Hepatic stellate cell (primary cell): Measurements from ENCODE around the gene AFAP1L2.

Experiments used
- DNase-seq: peaks from one replicate; pipeline ENCODE4 v3.0.0; 2011; ENCODE audit warnings: low spot score

Gene AFAP1L2

GRCh38 chr10:114412907-114413797 lies 8.8 kb upstream of the AFAP1L2 start:
- no peak for DNase-seq

- DNase-seq = no peak
Measured at GRCh38 chr10:114408968-114409444, 4.7 kb upstream of the AFAP1L2 start.

DNA sequence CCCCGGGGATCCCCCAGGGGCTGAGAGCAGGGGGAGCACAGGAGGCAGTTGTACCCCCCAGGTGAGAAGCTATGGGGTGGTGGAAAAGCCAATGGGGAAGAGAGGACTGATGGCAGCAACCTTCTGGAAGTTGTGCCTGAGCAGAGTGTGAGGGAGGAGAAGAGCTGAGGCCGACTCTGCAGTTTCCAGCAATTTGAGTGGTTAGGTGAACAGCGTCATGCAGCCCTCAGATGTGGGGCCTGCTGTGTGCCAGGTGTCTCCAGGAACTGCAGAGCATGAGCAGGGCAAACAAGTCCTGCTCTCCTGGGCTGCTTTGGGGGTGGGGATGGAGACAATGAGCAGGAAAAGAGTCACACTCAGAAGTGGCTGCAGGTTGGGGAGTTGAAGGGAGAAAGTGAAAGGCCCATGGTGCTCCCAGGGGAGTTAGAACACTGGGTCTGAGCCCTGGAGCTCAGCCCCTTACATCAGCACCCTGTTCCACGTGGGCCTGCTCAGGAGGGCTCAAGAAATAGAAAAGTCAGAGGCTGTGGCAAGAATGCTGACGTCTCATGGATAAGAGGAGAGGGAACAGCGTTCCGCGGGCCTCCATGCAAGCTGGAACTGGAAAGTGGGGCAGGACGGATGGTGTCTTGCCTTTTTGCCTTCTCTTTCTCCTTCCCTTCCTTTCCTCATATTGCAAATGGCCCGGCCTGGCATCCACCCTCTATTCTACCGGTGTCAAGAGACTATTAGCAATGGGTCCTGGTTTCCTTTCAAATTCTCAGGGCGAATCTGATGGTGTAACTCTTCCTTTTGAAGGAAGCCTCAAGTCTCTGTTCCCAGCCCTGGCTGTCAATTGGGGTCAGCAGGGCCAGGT lies 4.0 kb upstream of the AFAP1L2 start:
- no peak for DNase-seq

GRCh38 chr10:114406455-114406854 lies 2.2 kb upstream of the AFAP1L2 start:
- DNase-seq = no peak

GRCh38 chr10:114405011-114405350 lies 679 bp upstream of the AFAP1L2 start:
- no peak for DNase-seq

DNA sequence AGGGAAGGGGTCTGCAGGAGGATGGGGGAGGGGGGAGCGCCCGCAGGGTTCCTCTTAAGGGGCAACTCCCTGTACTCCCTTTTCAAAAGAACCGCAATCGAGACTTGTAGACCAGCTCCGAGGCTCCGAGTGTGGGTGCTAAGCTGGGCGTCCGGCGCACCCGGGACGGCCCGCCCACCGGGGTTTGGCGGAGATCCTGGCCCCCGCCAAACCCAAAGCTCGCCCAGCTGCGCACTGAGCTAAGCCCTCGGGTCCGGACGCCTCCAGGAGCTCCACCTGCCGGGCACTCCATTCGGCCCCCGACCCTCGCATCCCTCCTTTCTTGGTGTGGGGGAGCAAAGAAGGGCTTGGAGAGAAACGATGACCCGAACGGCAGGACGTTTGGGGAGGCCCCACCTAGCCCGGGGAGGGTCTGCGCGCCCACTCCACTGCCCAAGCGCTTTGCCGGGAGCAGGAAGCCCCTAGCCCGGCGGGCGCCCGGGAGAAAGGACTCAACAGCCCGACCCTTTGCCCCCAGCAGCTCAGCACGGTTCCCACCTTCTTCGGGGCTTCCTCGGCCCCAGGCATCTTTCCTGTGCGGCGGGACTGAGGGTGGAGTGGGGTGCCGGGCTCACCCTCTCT lies 651 bp downstream of the AFAP1L2 start:
- peak; percentile 55 for DNase-seq

DNA sequence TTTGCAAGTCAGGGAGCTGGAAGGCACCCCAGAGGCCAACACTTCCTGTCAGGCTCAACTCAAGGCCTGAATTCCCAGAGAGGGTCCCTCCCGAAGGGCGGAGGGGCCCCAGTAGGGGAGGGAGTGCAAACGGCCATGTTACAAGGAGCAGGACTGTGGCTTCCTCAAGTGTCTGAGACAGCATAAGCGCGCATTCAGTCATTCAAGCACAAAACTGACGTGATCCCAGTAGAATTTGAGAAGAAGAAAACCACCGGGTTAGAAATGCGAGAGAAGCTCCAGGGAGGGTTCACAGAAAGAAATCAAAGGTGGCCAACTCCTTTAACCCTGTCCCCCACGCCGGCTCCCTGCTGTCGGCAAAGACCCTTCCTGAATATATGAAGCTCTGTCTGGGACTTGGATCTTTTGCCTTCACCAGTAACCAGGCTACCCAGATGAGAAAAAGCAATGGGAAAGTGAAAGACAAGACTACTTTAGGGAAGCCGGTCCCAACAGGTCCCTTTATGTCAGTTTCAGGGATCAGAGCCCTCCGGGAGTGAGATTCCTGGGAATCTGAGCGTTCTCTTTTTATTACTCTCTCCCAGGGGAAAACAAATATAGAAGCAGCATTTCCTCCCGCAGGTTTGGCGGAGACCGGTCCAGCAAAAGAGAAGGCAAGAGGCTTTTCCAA lies 1.3 kb downstream of the AFAP1L2 start:
- DNase-seq = no peak

GRCh38 chr10:114402233-114402632 lies 2.1 kb downstream of the AFAP1L2 start:
- no peak for DNase-seq

GRCh38 chr10:114401195-114401791 lies 3.0 kb downstream of the AFAP1L2 start:
- DNase-seq = peak; percentile 78

- DNase-seq = no peak
Measured at GRCh38 chr10:114400091-114400490, 4.2 kb downstream of the AFAP1L2 start.

GRCh38 chr10:114399576-114399975 lies 4.7 kb downstream of the AFAP1L2 start:
- DNase-seq = no peak

DNA sequence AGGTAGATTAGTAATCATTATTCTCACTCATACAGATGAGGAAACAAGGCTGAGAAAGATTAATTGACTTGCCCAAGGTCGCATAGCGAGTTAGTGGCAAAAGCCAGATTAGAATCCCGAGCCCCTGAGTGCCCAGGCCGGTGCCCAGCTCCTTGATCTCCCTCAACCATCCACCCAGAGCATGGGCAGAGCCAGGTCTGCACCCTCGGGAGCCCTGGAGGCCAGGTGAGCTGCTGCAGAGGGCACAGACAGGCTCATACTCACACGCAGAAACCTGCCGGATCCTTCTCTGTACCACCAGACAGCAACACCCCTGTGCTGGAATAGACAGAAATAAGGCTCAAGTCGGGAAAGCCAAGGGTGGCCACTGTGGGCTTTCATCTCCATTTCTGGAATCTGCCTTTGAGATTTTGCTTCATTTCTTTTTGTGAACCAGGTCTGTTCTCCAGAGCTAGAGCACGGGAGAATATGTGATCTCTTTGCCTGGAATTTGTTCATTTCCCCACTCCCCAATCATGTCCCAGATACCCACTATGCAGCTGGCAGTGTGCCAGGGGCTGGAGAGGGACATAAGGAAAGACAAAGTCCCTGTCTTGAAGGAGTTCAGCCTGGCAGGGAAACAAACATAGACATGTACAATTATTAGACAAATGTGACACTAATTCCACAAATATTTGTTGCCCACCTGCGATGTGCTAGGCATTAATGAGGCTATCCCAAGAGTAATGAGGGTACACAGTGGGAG lies 5.5 kb downstream of the AFAP1L2 start:
- no peak for DNase-seq

DNA sequence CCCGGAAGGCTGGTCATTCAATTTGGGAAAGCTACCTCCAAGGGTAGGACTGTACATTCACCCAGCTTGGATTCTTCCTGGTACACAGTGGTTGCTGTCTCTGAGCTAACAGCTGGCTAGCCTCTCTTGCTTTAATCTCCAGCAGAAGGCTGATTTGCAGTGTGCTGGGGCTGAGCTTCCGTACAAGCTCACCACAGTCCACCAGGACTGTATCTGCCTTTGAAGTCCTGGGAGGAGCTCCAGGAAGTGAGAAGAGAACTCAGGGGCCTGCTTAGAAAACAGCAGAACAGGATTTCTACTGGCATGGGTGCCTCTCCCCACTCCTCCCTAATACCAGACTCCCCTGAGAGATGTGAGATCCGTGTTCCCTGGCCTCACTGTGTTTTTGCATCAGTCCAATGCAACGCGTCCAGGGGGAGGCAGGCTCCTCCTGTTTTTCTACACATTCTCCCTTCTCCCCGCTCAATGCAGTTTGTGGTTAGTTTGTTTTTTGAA lies 6.6 kb downstream of the AFAP1L2 start:
- no peak for DNase-seq

GRCh38 chr10:114396464-114396863 lies 7.8 kb downstream of the AFAP1L2 start:
- DNase-seq = no peak

DNA sequence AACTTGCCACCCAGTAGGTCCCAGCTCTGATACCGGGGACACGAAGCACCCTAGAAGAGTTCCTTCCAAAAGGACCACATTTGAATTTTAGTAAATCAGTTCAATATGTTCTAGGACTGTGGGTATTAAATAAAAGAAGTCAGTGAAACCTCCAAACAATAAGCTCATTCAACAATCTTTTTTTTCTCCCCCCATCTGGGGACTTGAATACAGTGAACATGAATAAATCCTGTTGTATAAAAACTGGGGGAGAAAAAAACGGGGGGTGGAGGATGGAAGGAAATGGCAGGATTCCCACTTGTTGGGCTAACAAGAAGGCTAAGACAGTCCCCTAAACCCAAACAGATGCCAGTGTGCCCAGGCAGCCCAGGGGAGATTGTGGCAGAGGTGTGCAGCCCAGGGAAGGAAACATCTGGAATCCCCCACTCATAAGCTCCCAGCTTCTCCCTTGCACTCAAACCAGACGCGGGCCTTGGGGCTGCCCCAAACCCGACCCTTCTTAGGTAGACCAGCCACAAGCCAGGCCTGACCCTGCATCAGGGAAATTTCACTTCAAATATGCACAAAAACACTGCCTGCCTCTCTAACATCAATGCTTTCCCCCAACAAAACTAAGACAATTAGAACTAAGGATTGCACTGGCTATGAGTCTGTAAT lies 8.8 kb downstream of the AFAP1L2 start:
- DNase-seq = no peak

GRCh38 chr10:114394531-114394930 lies 9.8 kb downstream of the AFAP1L2 start:
- DNase-seq = no peak

DNA sequence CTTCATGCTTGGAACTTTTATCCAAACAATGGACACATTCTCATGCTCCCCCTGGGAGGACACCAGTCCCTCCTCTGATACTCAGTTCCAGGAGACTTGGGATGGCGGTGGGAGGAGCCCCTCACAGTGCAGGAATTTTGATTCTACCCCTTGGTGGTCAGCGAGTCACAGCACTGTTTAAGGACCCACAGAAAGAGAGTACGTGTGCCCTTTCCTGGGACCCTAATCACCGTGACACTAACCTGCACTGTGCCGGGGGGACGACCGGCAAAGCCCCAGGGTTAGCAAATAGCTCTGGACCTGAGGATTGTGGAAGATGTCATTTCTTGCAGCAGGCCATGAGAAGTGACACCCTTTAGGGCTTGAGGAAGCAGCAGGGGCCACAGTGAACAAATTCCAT lies 10.4 kb downstream of the AFAP1L2 start:
- no peak for DNase-seq

DNA sequence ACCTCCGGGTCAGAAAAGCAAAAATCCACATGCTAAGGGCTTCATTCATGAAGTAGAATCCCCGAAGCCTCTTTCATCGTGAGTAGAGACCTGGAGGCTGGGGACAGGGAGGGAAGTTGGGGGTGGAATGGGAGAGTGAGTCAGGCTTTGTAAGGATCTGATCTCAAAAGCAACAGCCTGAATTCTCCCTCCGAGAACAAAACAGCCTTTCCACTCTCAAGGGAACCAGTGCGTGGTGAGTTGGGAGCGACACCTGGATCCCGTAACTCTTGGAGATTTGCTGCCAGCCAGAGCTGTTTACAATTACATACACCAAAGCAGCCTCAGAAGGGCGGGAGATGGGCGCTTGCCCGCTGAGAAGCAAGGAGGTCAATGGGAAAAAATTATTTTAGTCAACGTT lies 10.8 kb downstream of the AFAP1L2 start:
- peak; percentile 76 for DNase-seq

- no peak for DNase-seq
Measured at GRCh38 chr10:114392112-114392835, 12.0 kb downstream of the AFAP1L2 start.
